IMR-90 (cell line): ENCODE results near the gene FAS. TPM values are rescaled to one million over a fixed set of nuclear protein-coding genes. Genes with fewer than 3 reads are reported as not detected.

ENCODE experiments used
- ATAC-seq: fragments of 200-7000 bp; cut with Tn5 transposase; 2 replicates; pipeline ENCODE4 v1.9.1; 2020; ENCODE audit warnings: low read depth, mild to moderate bottlenecking, moderate library complexity
- BruUV-seq: library from RNA; stranded (reverse); fragments of 400-500 nt; replicated peaks from 2 replicates; lab custom pipeline; 2021; lab: Mats Ljungman, UMichigan
- CTCF ChIA-PET: fragments of 300-600 bp; formaldehyde crosslinking; extraction: SDS; loops from one replicate; lab custom pipeline; 2021; ENCODE audit warnings: antibody characterized with exemption; lab: Yijun Ruan, JAX
- POLR2A ChIA-PET: fragments of 300-600 bp; sonication (Branson Sonifier 250); formaldehyde crosslinking; loops from one replicate; lab custom pipeline; 2022; ENCODE audit warnings: antibody characterized with exemption; ENCODE audit not compliant: unreplicated experiment; lab: Charles Lee
- DNase-seq: peaks from one replicate; pipeline ENCODE4 v3.0.0; 2013
- H2AFZ ChIP-seq: replicated peaks from 2 replicates; pipeline ENCODE3; 2013; ENCODE audit warnings: low read length, mild to moderate bottlenecking; ENCODE audit not compliant: poor library complexity
- H2AK5ac ChIP-seq: 2 replicates; pipeline ENCODE4 v1.6.1; 2013; ENCODE audit warnings: low read depth, low read length, inconsistent platforms
- H2AK9ac ChIP-seq: replicated peaks from 2 replicates; pipeline ENCODE3; 2013; ENCODE audit warnings: mild to moderate bottlenecking, low read depth, low read length, moderate library complexity; ENCODE audit not compliant: poor library complexity
- H2BK120ac ChIP-seq: 2 replicates; pipeline ENCODE4 v1.6.1; 2013; ENCODE audit warnings: low read depth, low read length, inconsistent platforms
- H2BK15ac ChIP-seq: 3 replicates; pipeline ENCODE4 v1.6.1; 2013; ENCODE audit warnings: low read depth, low read length, inconsistent platforms
- H2BK20ac ChIP-seq: 2 replicates; pipeline ENCODE4 v1.6.1; 2013; ENCODE audit warnings: low read depth, mild to moderate bottlenecking, inconsistent platforms, low read length, moderate library complexity
- H2BK5ac ChIP-seq: 2 replicates; pipeline ENCODE4 v1.6.1; 2013; ENCODE audit warnings: mild to moderate bottlenecking, low read depth, low read length, inconsistent platforms; ENCODE audit not compliant: poor library complexity, severe bottlenecking
- H3K14ac ChIP-seq: replicated peaks from 2 replicates; pipeline ENCODE4 v1.6.1; 2013; ENCODE audit warnings: low read depth, low read length, inconsistent platforms
- H3K18ac ChIP-seq: 2 replicates; pipeline ENCODE4 v1.6.1; 2013; ENCODE audit warnings: low read depth, low read length, control low read depth
- H3K23ac ChIP-seq: 2 replicates; pipeline ENCODE4 v1.6.1; 2013; ENCODE audit warnings: low read depth, low read length, inconsistent platforms
- H3K27ac ChIP-seq: 2 replicates; pipeline ENCODE4 v1.5.1; 2013; ENCODE audit warnings: mild to moderate bottlenecking, control low read depth, low read length; ENCODE audit not compliant: insufficient read depth
- H3K27me3 ChIP-seq: 2 replicates; pipeline ENCODE4 v1.6.1; 2013; ENCODE audit warnings: low read length; ENCODE audit not compliant: control insufficient read depth, insufficient read depth
- H3K36me3 ChIP-seq: 2 replicates; pipeline ENCODE4 v1.6.1; 2013; ENCODE audit warnings: low read length, mixed read lengths; ENCODE audit not compliant: control insufficient read depth, insufficient read depth
- H3K4ac ChIP-seq: 2 replicates; pipeline ENCODE4 v1.6.1; 2013; ENCODE audit warnings: low read depth, low read length, inconsistent platforms
- H3K4me1 ChIP-seq: 2 replicates; pipeline ENCODE4 v1.6.1; 2013; ENCODE audit warnings: low read length, mixed read lengths; ENCODE audit not compliant: control insufficient read depth, insufficient read depth
- H3K4me2 ChIP-seq: 2 replicates; pipeline ENCODE4 v1.6.1; 2013; ENCODE audit warnings: low read depth, mild to moderate bottlenecking, control low read depth, low read length, moderate library complexity
- H3K4me3 ChIP-seq: 2 replicates; pipeline ENCODE4 v1.5.1; 2013; ENCODE audit warnings: low read depth, mild to moderate bottlenecking, control low read depth, low read length, moderate library complexity; ENCODE audit not compliant: insufficient read depth
- H3K56ac ChIP-seq: 2 replicates; pipeline ENCODE4 v1.6.1; 2013; ENCODE audit warnings: low read length, inconsistent platforms; ENCODE audit not compliant: insufficient read depth; ENCODE audit errors: extremely low read depth
- H3K79me1 ChIP-seq, 2 experiments: 2 replicates each; pipeline ENCODE4 v1.6.1; 2013; ENCODE audit warnings: low read length in 2 of 2, inconsistent platforms in 1 of 2, low read depth in 1 of 2
- H3K9ac ChIP-seq: 2 replicates; pipeline ENCODE4 v1.6.1; 2013; ENCODE audit warnings: low read depth, low read length, control low read depth
- H3K9me1 ChIP-seq: 2 replicates; pipeline ENCODE4 v1.6.1; 2013; ENCODE audit warnings: low read length, inconsistent platforms; ENCODE audit not compliant: insufficient read depth
- H3K9me3 ChIP-seq: 2 replicates; pipeline ENCODE4 v1.6.1; 2013; ENCODE audit warnings: low read length; ENCODE audit not compliant: control insufficient read depth, insufficient read depth
- H4K20me1 ChIP-seq: 2 replicates; pipeline ENCODE4 v1.6.1; 2013; ENCODE audit warnings: low read length, inconsistent platforms; ENCODE audit not compliant: insufficient read depth
- H4K5ac ChIP-seq: 2 replicates; pipeline ENCODE4 v1.6.1; 2013; ENCODE audit warnings: mild to moderate bottlenecking, low read depth, low read length, control low read depth
- H4K8ac ChIP-seq, 2 experiments: 2 replicates each; pipeline ENCODE4 v1.6.1; 2013; ENCODE audit warnings: low read depth in 2 of 2, low read length in 2 of 2, control low read depth in 1 of 2, inconsistent platforms in 1 of 2
- H4K91ac ChIP-seq: 2 replicates; pipeline ENCODE4 v1.6.1; 2013; ENCODE audit warnings: low read depth, low read length, inconsistent platforms; ENCODE audit not compliant: insufficient read depth
- CEBPB ChIP-seq: IDR thresholded peaks from 2 replicates; pipeline ENCODE4 v1.6.1; 2012; ENCODE audit warnings: low read depth, low read length, improper control_type of control experiment
- CTCF ChIP-seq: conservative IDR thresholded peaks from 2 replicates; pipeline ENCODE4 v1.5.1; 2012; ENCODE audit warnings: mild to moderate bottlenecking, low read depth, low read length, improper control_type of control experiment
- MXI1 ChIP-seq: IDR thresholded peaks from 2 replicates; pipeline ENCODE4 v1.6.1; 2012; ENCODE audit warnings: low read depth, mild to moderate bottlenecking, low read length, moderate library complexity, borderline replicate concordance
- RFX5 ChIP-seq: IDR thresholded peaks from 2 replicates; pipeline ENCODE4 v1.8.0; 2012; ENCODE audit warnings: low read depth, mild to moderate bottlenecking, low read length, moderate library complexity
- SMC3 ChIP-seq: fragments of 150-350 bp; IDR thresholded peaks from 2 replicates; pipeline ENCODE4 v1.6.1; 2016; ENCODE audit warnings: low read depth, mild to moderate bottlenecking, antibody characterized with exemption, low read length, moderate library complexity
- WGBS, 2 experiments: methylation state at CpG; one replicate each; pipeline versions ENCODE4 v1.1.5 to v1.1.7; 2013; ENCODE audit warnings: missing lambda C conversion rate in 2 of 2; ENCODE audit not compliant: insufficient read length in 1 of 2; ENCODE audit errors: extremely low coverage in 2 of 2; 5-methylcytosine and 5-hydroxymethylcytosine counted together
- dilution Hi-C: fragments of 300-500 bp; cut with HindIII; formaldehyde crosslinking; loops from one replicate; pipeline ENCODE4 v1.14.3; 2018; ENCODE audit warnings: low sequenced_read_pairs; ENCODE audit not compliant: unreplicated experiment
- in situ Hi-C: fragments of 300-500 bp; cut with MboI; formaldehyde crosslinking; loops from 3 replicates; pipeline ENCODE4 v1.14.3; 2019; ENCODE audit warnings: low sequenced_read_pairs, inconsistent platforms, mixed read lengths
- intact Hi-C: fragments of 100-400 bp; cut with micrococcal nuclease; formaldehyde crosslinking; loops from 2 replicates; pipeline ENCODE4 v1.10.0; 2022
- polyA plus RNA-seq, 3 experiments: library from polyadenylated mRNA; depleted of rRNA; stranded (reverse); fragments of >200 nt; gene quantifications; 2 replicates each; pipeline ENCODE4 v1.2.3, GENCODE V29; 2012; ENCODE audit warnings: low replicate concordance in 1 of 3
- total RNA-seq: library from RNA; depleted of rRNA; stranded (reverse); fragments of >200 nt; gene quantifications from 2 replicates; pipeline ENCODE4 v1.2.3, GENCODE V29; 2012

Gene FAS
- total and polyA plus RNA-seq, 2 of the 4 experiments (the other 2 are of a cell fraction): 34.3 to 53.8 TPM

- H3K4me1 ChIP-seq: peaks cover 8% of the 10 kb centered on the region
- peak overlapping the region; percentile 67 for H3K4me2 ChIP-seq
- in situ Hi-C loops: no loop called here
- peak overlapping the region; percentile 59; the same call in 1 of the 2 replicates for H2BK20ac ChIP-seq
- H3K9me3 ChIP-seq: no peaks in the 10 kb centered on the region
- peak overlapping the region; percentile 46 for H2AK5ac ChIP-seq
- H2BK5ac ChIP-seq: peak overlapping the region; percentile 93
- H4K91ac ChIP-seq: peak overlapping the region; percentile 91
- peak overlapping the region; percentile 99 for H2AK9ac ChIP-seq
- peak overlapping the region; percentile 81 for H2BK120ac ChIP-seq
- H2AFZ ChIP-seq: peak overlapping the region; percentile 92
- peak overlapping the region; percentile 94 for H3K27ac ChIP-seq
- peak overlapping the region; percentile 91 for H3K9ac ChIP-seq
- peak overlapping the region; percentile 91 for H4K5ac ChIP-seq
- H4K8ac ChIP-seq: peak overlapping the region; percentile 81 to 86; a peak in 2 of 4 replicates
- 0% methylated on average over 1 of the region's 8 CpGs; no CpG with 5 or more reads in 1 of the 2 experiments for WGBS, 2 experiments
- H3K36me3 ChIP-seq: no peaks in the 10 kb centered on the region
- H3K56ac ChIP-seq: peak overlapping the region; percentile 94
- no peaks in the 10 kb centered on the region for H3K9me1 ChIP-seq
- POLR2A ChIA-PET: interaction anchor here (1.3 to 1.6 kb wide), 2 partner anchors 45 to 110 kb away, joined by 5 to 7 read pairs; partner anchors contain the start of gene STAMBPL1
- ATAC-seq: peak; percentile 45
- TF ChIP-seq CTCF: no peak
- TF ChIP-seq MXI1: peak; percentile 55; the same call in 1 of the 2 replicates
- no peak for TF ChIP-seq RFX5
- peak; percentile 97 for TF ChIP-seq CEBPB
- TF ChIP-seq SMC3: no peak
- peaks cover 38 to 71% of the 10 kb centered on the region in 2 experiments for H3K79me1 ChIP-seq
- H3K18ac ChIP-seq: peak overlapping the region; percentile 86
- dilution Hi-C loops: no loop called here
- H3K23ac ChIP-seq: peak overlapping the region; percentile 98
- peak; percentile 86 for DNase-seq
- peak overlapping the region; percentile 95 for H3K4ac ChIP-seq
- CTCF ChIA-PET: interaction anchor here (0.6 to 1.6 kb wide), 5 partner anchors 10 to 154 kb away, joined by 3 to 4 read pairs (median 3); no protein-coding TSS in a partner anchor
- peak overlapping the region; percentile 46; the same call in 2 of the 3 replicates for H2BK15ac ChIP-seq
- no TSS peak for BruUV-seq
- H3K14ac ChIP-seq: peak overlapping the region; percentile 94
- no peaks in the 10 kb centered on the region for H3K27me3 ChIP-seq
- intact Hi-C loops: loop anchor here (1.0 to 5.0 kb wide), 2 partner anchors 223 to 298 kb away; no protein-coding TSS in a partner anchor
- peak overlapping the region; percentile 83 for H3K4me3 ChIP-seq
- H4K20me1 ChIP-seq: peaks cover 3% of the 10 kb centered on the region; the same call in 1 of the 2 replicates
Measured at GRCh38 chr10:88989824-88990383, 694 bp upstream of the FAS start.
